ENCODE results near the gene BRSK2. TPM values are rescaled to one million over a fixed set of nuclear protein-coding genes. Genes with fewer than 3 reads are reported as not detected.

Gene BRSK2
- polyA plus RNA-seq, 1 of the 3 experiments (the other 2 are of a cell fraction): 0.64 TPM

DNA sequence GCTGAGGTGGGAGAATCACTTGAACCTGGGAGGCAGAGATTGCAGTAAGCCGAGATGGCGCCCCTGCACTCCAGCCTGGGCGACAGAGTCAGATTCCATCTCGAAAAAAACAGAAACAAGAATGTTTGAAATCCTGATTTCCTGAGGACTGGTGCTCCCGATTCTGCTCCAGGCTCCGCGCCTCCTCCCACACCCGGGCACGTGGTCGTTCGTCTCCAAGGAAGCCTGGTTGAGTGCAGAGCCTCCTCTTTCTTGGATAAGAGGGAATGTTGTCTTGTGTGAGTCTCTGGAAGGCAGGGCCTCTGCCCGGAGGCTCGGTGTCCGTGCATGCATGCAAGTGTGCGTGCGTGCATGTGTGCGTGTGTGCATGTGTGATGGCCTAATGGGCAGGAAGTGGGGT, 30.1 kb downstream of the BRSK2 start:
- no peak overlapping the region for H3K9ac ChIP-seq
- POLR2A ChIA-PET: no interaction called here
- H3K4me2 ChIP-seq: no peak overlapping the region
- 92% methylated on average over 17 of the region's 17 CpGs for WGBS (ENCODE audit: low lambda C conversion rate)
- no peak overlapping the region for H2AFZ ChIP-seq (ENCODE audit: low read depth)
- peaks cover 5% of the 10 kb centered on the region for H3K9me3 ChIP-seq
- DNase-seq: no peak
- H3F3A ChIP-seq (replicated peaks; ENCODE audit: insufficient read depth): no peaks in the 10 kb centered on the region
- H3K27ac ChIP-seq (ENCODE audit: low read depth in 2 of 2, low read length in 1 of 2): no peak overlapping the region
- TF ChIP-seq GATA2 (CRISPR knock-in tag; IDR thresholded peaks at IDR 0.05) (no peak), RXRA (IDR thresholded peaks at IDR 0.05; ENCODE audit: borderline replicate concordance, low read depth) (no peak), CHD2 (IDR thresholded peaks at IDR 0.05; ENCODE audit: low read length, partially characterized antibody) (no peak), RAD21 (IDR thresholded peaks at IDR 0.05; ENCODE audit: low read length) (no peak), NRF1 (IDR thresholded peaks at IDR 0.05; ENCODE audit: low read depth, low read length) (no peak), MEF2A (IDR thresholded peaks at IDR 0.05; ENCODE audit: borderline replicate concordance, low read depth) (no peak), ELF1 (IDR thresholded peaks at IDR 0.05) (no peak), MXI1 (IDR thresholded peaks at IDR 0.05; ENCODE audit: low read depth, low read length) (no peak), POLR2AphosphoS5 (IDR thresholded peaks at IDR 0.05; ENCODE audit: low read depth, low read length) (no peak), FOXM1 (IDR thresholded peaks at IDR 0.05; ENCODE audit: low read depth) (no peak), SMC3 (IDR thresholded peaks at IDR 0.05; ENCODE audit: low read depth, low read length) (no peak)
- TF ChIP-seq, protein P1, sequence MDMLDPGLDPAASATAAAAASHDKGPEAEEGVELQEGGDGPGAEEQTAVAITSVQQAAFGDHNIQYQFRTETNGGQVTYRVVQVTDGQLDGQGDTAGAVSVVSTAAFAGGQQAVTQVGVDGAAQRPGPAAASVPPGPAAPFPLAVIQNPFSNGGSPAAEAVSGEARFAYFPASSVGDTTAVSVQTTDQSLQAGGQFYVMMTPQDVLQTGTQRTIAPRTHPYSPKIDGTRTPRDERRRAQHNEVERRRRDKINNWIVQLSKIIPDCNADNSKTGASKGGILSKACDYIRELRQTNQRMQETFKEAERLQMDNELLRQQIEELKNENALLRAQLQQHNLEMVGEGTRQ (IDR thresholded peaks at IDR 0.05; ENCODE audit: borderline replicate concordance, low read depth, low read length): no peak
- TF ChIP-seq, protein P2, sequence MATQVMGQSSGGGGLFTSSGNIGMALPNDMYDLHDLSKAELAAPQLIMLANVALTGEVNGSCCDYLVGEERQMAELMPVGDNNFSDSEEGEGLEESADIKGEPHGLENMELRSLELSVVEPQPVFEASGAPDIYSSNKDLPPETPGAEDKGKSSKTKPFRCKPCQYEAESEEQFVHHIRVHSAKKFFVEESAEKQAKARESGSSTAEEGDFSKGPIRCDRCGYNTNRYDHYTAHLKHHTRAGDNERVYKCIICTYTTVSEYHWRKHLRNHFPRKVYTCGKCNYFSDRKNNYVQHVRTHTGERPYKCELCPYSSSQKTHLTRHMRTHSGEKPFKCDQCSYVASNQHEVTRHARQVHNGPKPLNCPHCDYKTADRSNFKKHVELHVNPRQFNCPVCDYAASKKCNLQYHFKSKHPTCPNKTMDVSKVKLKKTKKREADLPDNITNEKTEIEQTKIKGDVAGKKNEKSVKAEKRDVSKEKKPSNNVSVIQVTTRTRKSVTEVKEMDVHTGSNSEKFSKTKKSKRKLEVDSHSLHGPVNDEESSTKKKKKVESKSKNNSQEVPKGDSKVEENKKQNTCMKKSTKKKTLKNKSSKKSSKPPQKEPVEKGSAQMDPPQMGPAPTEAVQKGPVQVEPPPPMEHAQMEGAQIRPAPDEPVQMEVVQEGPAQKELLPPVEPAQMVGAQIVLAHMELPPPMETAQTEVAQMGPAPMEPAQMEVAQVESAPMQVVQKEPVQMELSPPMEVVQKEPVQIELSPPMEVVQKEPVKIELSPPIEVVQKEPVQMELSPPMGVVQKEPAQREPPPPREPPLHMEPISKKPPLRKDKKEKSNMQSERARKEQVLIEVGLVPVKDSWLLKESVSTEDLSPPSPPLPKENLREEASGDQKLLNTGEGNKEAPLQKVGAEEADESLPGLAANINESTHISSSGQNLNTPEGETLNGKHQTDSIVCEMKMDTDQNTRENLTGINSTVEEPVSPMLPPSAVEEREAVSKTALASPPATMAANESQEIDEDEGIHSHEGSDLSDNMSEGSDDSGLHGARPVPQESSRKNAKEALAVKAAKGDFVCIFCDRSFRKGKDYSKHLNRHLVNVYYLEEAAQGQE (IDR thresholded peaks at IDR 0.05; ENCODE audit: low read depth, low read length): no peak
- TF ChIP-seq, protein P3, sequence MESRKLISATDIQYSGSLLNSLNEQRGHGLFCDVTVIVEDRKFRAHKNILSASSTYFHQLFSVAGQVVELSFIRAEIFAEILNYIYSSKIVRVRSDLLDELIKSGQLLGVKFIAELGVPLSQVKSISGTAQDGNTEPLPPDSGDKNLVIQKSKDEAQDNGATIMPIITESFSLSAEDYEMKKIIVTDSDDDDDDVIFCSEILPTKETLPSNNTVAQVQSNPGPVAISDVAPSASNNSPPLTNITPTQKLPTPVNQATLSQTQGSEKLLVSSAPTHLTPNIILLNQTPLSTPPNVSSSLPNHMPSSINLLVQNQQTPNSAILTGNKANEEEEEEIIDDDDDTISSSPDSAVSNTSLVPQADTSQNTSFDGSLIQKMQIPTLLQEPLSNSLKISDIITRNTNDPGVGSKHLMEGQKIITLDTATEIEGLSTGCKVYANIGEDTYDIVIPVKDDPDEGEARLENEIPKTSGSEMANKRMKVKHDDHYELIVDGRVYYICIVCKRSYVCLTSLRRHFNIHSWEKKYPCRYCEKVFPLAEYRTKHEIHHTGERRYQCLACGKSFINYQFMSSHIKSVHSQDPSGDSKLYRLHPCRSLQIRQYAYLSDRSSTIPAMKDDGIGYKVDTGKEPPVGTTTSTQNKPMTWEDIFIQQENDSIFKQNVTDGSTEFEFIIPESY (IDR thresholded peaks at IDR 0.05; ENCODE audit: borderline replicate concordance, low read depth): no peak
- CTCF ChIA-PET: interaction anchor here (1.2 kb wide), 1 partner anchor 95 kb away, joined by 4 read pairs; no protein-coding TSS in a partner anchor
- no peaks in the 10 kb centered on the region; a peak in 1 of 4 replicates for H3K4me1 ChIP-seq (ENCODE audit: control insufficient read depth in 1 of 2, insufficient read depth in 2 of 2, low read depth in 1 of 2, low read length in 1 of 2)
- no peak overlapping the region for H3K4me3 ChIP-seq (ENCODE audit: low read depth in 2 of 2, low read length in 1 of 2)
- no peaks in the 10 kb centered on the region for H3K79me2 ChIP-seq (ENCODE audit: insufficient read depth)
- no peaks in the 10 kb centered on the region for H3K36me3 ChIP-seq (replicated peaks in 1 of 2; ENCODE audit: control insufficient read depth in 1 of 2, insufficient read depth in 2 of 2, low read length in 1 of 2)
- no peaks in the 10 kb centered on the region for H4K20me1 ChIP-seq (ENCODE audit: insufficient read depth)
- H3K27me3 ChIP-seq (ENCODE audit: insufficient read depth): no peaks in the 10 kb centered on the region
- H3K9me2 ChIP-seq: no peaks in the 10 kb centered on the region
